ENCODE data around the gene NOL12. TPM values are rescaled to one million over a fixed set of nuclear protein-coding genes. Genes with fewer than 3 reads are reported as not detected.

The NOL12 gene
- polyA plus RNA-seq, 1 of the 3 experiments (the other 2 are of a cell fraction) = 52.2 TPM

GRCh38 chr22:37697538-37697835 is 11.3 kb downstream of the NOL12 start:
- Histone ChIP-seq H3K9me2 (no peaks in the 10 kb centered on the region), H2AFZ (ENCODE audit: low read depth) (peak overlapping the region; percentile 86), H3F3A (replicated peaks; ENCODE audit: insufficient read depth) (peaks cover 21% of the 10 kb centered on the region), H4K20me1 (ENCODE audit: insufficient read depth) (no peaks in the 10 kb centered on the region), H3K79me2 (ENCODE audit: insufficient read depth) (peaks cover 17% of the 10 kb centered on the region), H3K4me3 (ENCODE audit: low read depth in 2 of 2, low read length in 1 of 2) (peak overlapping the region; percentile 57 to 82), H3K27me3 (ENCODE audit: insufficient read depth) (no peaks in the 10 kb centered on the region), H3K9ac (peak overlapping the region; percentile 84), H3K9me3 (no peaks in the 10 kb centered on the region), H3K36me3 (replicated peaks in 1 of 2; ENCODE audit: control insufficient read depth in 1 of 2, insufficient read depth in 2 of 2, low read length in 1 of 2) (peaks cover 6 to 12% of the 10 kb centered on the region in 2 experiments), H3K4me2 (peak overlapping the region; percentile 89), H3K4me1 (ENCODE audit: control insufficient read depth in 1 of 2, insufficient read depth in 2 of 2, low read depth in 1 of 2, low read length in 1 of 2) (peaks cover 6 to 11% of the 10 kb centered on the region in 2 experiments; a peak in 2 of 4 replicates), H3K27ac (ENCODE audit: low read depth in 2 of 2, low read length in 1 of 2) (peak overlapping the region; percentile 57 to 80)
- TF ChIP-seq SIN3A (IDR thresholded peaks at IDR 0.05; ENCODE audit: borderline replicate concordance, low read depth, low read length) (0 out of 2 replicates have a peak, but pooled peaks have one; percentile 12), JUND (IDR thresholded peaks at IDR 0.05) (no peak)
- CTCF ChIA-PET = interaction anchor here (0.7 to 6.2 kb wide), 21 partner anchors 13 to 155 kb away, joined by 3 to 65 read pairs (median 4); partner anchors contain the start of genes NOL12 and PDXP
- no peak for DNase-seq
- POLR2A ChIA-PET = interaction anchor here (0.6 to 0.8 kb wide), 2 partner anchors 11 to 146 kb away, joined by 3 to 4 read pairs; partner anchors contain the start of gene NOL12
- WGBS (ENCODE audit: low lambda C conversion rate) = no CpG with 5 or more reads among the region's 3 CpGs

- Histone ChIP-seq H3K36me3 (replicated peaks in 1 of 2; ENCODE audit: control insufficient read depth in 1 of 2, insufficient read depth in 2 of 2, low read length in 1 of 2) (peaks cover 0 to 9% of the 10 kb centered on the region in 2 experiments), H3K79me2 (ENCODE audit: insufficient read depth) (peaks cover 17% of the 10 kb centered on the region), H3K9me3 (no peaks in the 10 kb centered on the region), H4K20me1 (ENCODE audit: insufficient read depth) (no peaks in the 10 kb centered on the region), H3K4me3 (ENCODE audit: low read depth in 2 of 2, low read length in 1 of 2) (no peak overlapping the region), H3K9me2 (no peaks in the 10 kb centered on the region), H3K27me3 (ENCODE audit: insufficient read depth) (no peaks in the 10 kb centered on the region), H2AFZ (ENCODE audit: low read depth) (no peak overlapping the region), H3K9ac (no peak overlapping the region), H3K4me2 (no peak overlapping the region), H3K4me1 (ENCODE audit: control insufficient read depth in 1 of 2, insufficient read depth in 2 of 2, low read depth in 1 of 2, low read length in 1 of 2) (peaks cover 2 to 5% of the 10 kb centered on the region in 2 experiments; a peak in 2 of 4 replicates), H3K27ac (ENCODE audit: low read depth in 2 of 2, low read length in 1 of 2) (no peak overlapping the region), H3F3A (replicated peaks; ENCODE audit: insufficient read depth) (peaks cover 8% of the 10 kb centered on the region)
- POLR2A ChIA-PET = no interaction called here
- 94% methylated on average over 7 of the region's 8 CpGs for WGBS (ENCODE audit: low lambda C conversion rate)
- no peak for TF ChIP-seq EZH2phosphoT487 (IDR thresholded peaks at IDR 0.05; ENCODE audit: borderline replicate concordance, low read depth)
- TF ChIP-seq, protein P1, sequence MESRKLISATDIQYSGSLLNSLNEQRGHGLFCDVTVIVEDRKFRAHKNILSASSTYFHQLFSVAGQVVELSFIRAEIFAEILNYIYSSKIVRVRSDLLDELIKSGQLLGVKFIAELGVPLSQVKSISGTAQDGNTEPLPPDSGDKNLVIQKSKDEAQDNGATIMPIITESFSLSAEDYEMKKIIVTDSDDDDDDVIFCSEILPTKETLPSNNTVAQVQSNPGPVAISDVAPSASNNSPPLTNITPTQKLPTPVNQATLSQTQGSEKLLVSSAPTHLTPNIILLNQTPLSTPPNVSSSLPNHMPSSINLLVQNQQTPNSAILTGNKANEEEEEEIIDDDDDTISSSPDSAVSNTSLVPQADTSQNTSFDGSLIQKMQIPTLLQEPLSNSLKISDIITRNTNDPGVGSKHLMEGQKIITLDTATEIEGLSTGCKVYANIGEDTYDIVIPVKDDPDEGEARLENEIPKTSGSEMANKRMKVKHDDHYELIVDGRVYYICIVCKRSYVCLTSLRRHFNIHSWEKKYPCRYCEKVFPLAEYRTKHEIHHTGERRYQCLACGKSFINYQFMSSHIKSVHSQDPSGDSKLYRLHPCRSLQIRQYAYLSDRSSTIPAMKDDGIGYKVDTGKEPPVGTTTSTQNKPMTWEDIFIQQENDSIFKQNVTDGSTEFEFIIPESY (IDR thresholded peaks at IDR 0.05; ENCODE audit: borderline replicate concordance, low read depth) = no peak
- no peak for TF ChIP-seq RXRA (IDR thresholded peaks at IDR 0.05; ENCODE audit: borderline replicate concordance, low read depth)
- no peak for DNase-seq
- CTCF ChIA-PET = no interaction called here
Observed at GRCh38 chr22:37701141-37701786, 15.1 kb downstream of the NOL12 start.

DNA sequence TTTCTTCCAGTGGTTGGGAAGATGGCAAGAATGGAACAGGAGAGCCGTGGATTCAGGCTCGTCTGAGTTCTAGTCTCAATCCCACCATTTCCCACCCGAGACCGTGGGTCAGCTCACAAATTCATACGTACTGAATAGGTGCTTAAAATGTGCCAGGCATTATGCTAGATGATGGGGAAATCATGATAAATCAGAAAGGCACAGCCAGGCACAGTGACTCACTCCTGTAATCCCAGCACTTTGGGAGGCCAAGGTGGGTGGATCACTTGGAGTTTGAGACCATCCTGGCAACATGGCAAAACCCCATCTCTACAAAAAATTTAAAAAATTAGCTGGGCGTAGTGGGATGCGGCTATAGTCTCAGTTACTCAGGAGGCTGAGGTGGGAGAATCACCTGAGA is 17.8 kb downstream of the NOL12 start:
- 84% methylated on average over 7 of the region's 7 CpGs for WGBS (ENCODE audit: low lambda C conversion rate)
- H3K27ac ChIP-seq (ENCODE audit: low read depth in 2 of 2, low read length in 1 of 2) = no peak overlapping the region
- H3K4me1 ChIP-seq (ENCODE audit: control insufficient read depth in 1 of 2, insufficient read depth in 2 of 2, low read depth in 1 of 2, low read length in 1 of 2) = no peaks in the 10 kb centered on the region
- H2AFZ ChIP-seq (ENCODE audit: low read depth) = no peak overlapping the region
- H4K20me1 ChIP-seq (ENCODE audit: insufficient read depth) = no peaks in the 10 kb centered on the region
- no peaks in the 10 kb centered on the region for H3F3A ChIP-seq (replicated peaks; ENCODE audit: insufficient read depth)
- H3K9ac ChIP-seq = no peak overlapping the region
- peaks cover 5% of the 10 kb centered on the region; the same call in 1 of the 2 replicates for H3K79me2 ChIP-seq (ENCODE audit: insufficient read depth)
- no peaks in the 10 kb centered on the region for H3K9me3 ChIP-seq
- no peak overlapping the region for H3K4me3 ChIP-seq (ENCODE audit: low read depth in 2 of 2, low read length in 1 of 2)
- no peaks in the 10 kb centered on the region for H3K9me2 ChIP-seq
- TF ChIP-seq FOXJ3 (CRISPR knock-in tag; IDR thresholded peaks at IDR 0.05) = no peak
- TF ChIP-seq ELF1 (IDR thresholded peaks at IDR 0.05) = no peak
- TF ChIP-seq MXI1 (IDR thresholded peaks at IDR 0.05; ENCODE audit: low read depth, low read length) = no peak
- TF ChIP-seq NRF1 (IDR thresholded peaks at IDR 0.05; ENCODE audit: low read depth, low read length) = no peak
- no peak for TF ChIP-seq MEF2A (IDR thresholded peaks at IDR 0.05; ENCODE audit: borderline replicate concordance, low read depth)
- ChIA-PET POLR2A (no interaction called here), CTCF (interaction anchor here (1.2 to 1.6 kb wide), 2 partner anchors 23 to 61 kb away, joined by 5 read pairs; no protein-coding TSS in a partner anchor)
- H3K27me3 ChIP-seq (ENCODE audit: insufficient read depth) = no peaks in the 10 kb centered on the region
- no peak overlapping the region for H3K4me2 ChIP-seq
- peaks cover 0 to 9% of the 10 kb centered on the region in 2 experiments for H3K36me3 ChIP-seq (replicated peaks in 1 of 2; ENCODE audit: control insufficient read depth in 1 of 2, insufficient read depth in 2 of 2, low read length in 1 of 2)
- no peak for DNase-seq

All from SK-N-SH (cell line).